ENCODE data around the gene DHRS4L2. TPM values are rescaled to one million over a fixed set of nuclear protein-coding genes. Genes with fewer than 3 reads are reported as not detected.
"Not testable (repeated sequence)": the region's sequence is repeated elsewhere in the genome, so short reads cannot be mapped to it uniquely, and the experiment has no call there.

The DHRS4L2 gene
- total RNA-seq: 10 to 100 TPM; 18.1 to 20.8 TPM

DNA sequence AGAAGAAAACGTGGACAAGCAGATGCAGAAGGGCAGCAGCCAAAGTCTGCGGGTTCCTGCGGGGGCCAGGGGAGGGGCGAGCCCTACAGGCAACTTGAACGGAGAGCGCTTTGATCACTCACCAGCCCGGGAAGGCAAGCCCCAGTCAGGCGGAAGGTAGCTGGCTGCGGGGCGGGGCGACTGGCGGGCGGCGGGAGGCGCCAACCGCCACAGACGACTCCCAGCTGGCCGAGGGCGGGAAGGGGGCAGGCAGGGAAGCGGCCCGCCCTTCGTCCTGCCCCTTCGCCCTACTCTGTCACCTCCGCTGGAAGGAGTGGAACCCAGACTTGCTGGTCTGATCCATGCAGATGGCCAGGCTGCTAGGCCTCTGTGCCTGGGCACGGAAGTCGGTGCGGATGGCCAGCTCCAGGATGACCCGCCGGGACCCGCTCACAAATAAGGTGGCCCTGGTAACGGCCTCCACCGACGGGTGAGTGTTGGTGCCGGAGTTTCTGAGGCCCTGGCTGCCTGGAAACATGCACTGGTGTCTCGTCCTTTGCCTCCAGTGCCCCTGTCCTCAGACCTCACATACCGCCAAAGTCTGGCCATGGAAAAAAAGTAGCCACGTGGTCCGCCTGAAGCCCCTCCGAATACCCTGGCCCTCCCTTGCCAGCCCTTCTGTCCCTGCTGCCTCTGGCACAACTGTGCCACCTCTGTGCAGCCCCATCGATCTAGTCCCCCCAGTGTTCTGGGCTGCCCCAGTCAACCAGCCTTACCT lies at the start of gene DHRS4L2:
Gene DHRS4L2, plus strand, starts transcription at position 323 of the 757 bp plus-strand sequence. Its CDS starts 19 bp downstream, at position 342.
- Mint-ChIP-seq H3K27ac (peak within 1 kb of the TSS; percentile 26), H3K4me1 (peaks cover 22% of the 10 kb centered on the region), H3K4me3 (peak within 1 kb of the TSS; percentile 79)
- H3K36me3 Mint-ChIP-seq, H3K27me3 Mint-ChIP-seq, H3K9me3 Mint-ChIP-seq: not testable (repeated sequence)
- DNase-seq: peak; percentile 89

DNA sequence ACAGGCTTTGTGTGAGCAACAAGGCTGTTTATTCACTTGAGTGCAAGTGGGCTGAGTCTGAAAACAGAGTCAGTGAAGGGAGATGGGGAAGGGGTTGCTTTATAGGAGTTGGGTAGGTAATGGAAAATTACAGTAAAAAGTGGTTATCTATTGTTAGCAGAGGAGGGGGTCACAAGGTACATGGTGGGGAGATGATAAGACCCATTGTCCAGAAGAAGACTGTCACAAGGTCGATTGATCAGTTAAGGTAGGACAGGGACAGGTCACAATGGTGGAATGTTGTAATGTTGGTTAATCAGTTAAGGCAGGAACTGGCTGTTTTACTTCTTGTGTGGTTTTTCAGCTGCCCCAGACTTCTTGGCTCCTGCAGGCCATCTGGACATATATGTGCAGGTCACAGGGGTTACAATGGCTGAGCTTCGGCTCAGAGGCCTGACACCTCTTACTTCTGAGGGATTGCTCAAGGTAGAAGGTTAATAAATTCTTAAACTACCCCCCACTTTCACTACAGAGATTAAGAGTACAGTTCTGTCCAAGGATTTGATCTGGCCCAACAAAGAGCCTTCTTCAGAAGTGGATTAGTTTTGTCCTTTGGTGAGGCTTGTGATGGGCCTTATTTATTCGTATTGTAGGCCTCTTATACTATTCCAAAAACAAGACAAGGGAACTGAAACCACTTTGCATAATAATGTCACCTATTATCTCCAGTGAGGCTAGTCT lies 49.0 kb upstream of the DHRS4L2 start:
- Mint-ChIP-seq H3K9me3 (no peaks in the 10 kb centered on the region), H3K27me3 (no peaks in the 10 kb centered on the region), H3K36me3 (peaks cover 3% of the 10 kb centered on the region), H3K4me1 (peaks cover 5% of the 10 kb centered on the region), H3K4me3 (no peak overlapping the region), H3K27ac (no peak overlapping the region)
- DNase-seq: no peak

DNA sequence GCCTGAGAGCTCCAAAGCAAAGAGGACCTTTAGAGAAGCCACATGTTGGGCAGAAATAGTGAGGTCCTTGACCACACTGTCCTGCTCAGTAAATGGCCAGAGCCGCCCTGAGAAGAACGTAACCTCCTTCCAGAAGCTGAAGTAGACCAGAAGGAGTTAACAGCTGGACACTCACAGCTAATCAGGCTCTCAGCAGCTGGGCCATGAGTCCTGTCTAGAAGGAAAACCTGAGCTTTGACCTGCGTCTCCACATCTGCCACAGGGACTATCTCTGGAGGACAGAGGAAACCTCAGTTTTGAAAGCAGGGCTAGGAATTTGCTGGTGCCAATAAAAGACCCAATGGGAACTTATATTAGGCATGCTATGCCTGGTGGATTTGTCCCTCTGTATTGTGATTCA lies 47.5 kb upstream of the DHRS4L2 start:
- peaks cover 8% of the 10 kb centered on the region for H3K4me1 Mint-ChIP-seq
- no peak overlapping the region for H3K4me3 Mint-ChIP-seq
- H3K36me3 Mint-ChIP-seq: peaks cover 3% of the 10 kb centered on the region

DNA sequence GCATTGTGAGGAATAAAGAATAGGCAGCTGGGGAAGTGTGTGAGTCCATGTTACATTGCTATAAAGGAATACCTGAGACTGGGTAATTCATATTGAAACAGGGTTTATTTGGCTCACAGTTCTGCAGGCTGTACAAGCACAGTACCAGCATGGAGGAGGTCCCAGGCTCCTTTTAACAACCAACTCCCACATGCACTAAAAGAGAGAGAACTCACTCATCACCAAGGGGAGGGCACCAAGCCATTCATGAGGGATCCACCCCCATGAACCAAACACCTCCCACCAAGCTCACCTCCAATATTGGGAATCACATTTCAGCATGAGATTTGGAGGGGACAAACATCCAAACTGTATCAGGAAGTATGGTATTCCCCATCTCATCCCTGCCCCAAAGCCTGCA lies 47.1 kb upstream of the DHRS4L2 start:
- Mint-ChIP-seq H3K27ac (no peak overlapping the region), H3K4me1 (peaks cover 10% of the 10 kb centered on the region), H3K9me3 (no peaks in the 10 kb centered on the region), H3K36me3 (peaks cover 3% of the 10 kb centered on the region), H3K27me3 (no peaks in the 10 kb centered on the region), H3K4me3 (no peak overlapping the region)
- no peak for DNase-seq

More for the DNA sequence above, 47.5 kb upstream of the DHRS4L2 start:
- no peaks in the 10 kb centered on the region for H3K9me3 Mint-ChIP-seq
- no peaks in the 10 kb centered on the region for H3K27me3 Mint-ChIP-seq
- no peak overlapping the region for H3K27ac Mint-ChIP-seq
- no peak for DNase-seq

DNA sequence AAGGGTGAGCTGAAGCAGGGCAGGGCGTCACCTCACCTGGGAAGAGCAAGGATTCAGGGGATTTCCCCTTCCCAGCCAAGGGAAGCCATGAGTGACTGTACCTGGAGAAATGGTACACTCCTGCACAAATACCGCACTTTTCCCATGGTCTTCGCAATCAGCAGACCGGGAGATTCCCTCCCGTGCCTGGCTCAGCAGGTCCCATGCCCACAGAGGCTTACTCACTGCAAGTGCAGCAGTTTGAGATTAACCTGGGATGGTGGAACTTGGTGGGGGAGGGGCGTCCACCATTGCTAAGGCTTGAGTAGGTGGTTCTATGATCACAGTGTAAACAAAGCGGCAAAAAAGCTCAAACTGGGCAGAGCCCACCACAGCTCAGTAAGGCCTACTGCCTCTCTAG lies 46.1 kb upstream of the DHRS4L2 start:
- no peaks in the 10 kb centered on the region for H3K27me3 Mint-ChIP-seq
- H3K4me1 Mint-ChIP-seq: peaks cover 10% of the 10 kb centered on the region
- no peaks in the 10 kb centered on the region for H3K9me3 Mint-ChIP-seq
- H3K36me3 Mint-ChIP-seq: peaks cover 3% of the 10 kb centered on the region
- H3K27ac Mint-ChIP-seq: no peak overlapping the region
- no peak for DNase-seq
- no peak overlapping the region for H3K4me3 Mint-ChIP-seq

DNA sequence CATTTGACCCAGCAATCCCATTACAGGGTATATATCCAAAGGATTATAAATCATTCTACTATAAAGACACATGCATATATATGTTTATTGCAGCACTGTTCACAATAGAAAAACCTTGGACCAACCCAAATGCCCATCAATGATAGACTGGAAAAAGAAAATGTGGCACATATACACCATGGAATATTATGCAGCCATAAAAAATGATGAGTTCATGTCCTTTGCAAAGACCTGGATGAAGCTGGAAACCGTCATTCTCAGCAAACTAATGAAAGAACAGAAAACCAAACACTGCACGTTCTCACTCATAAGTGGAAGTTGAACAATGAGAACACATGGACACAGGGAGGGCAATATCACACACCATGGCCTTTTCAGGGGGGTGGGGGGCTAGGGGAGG lies 39.7 kb upstream of the DHRS4L2 start:
- H3K27ac Mint-ChIP-seq, DNase-seq, H3K9me3 Mint-ChIP-seq, H3K27me3 Mint-ChIP-seq, H3K4me3 Mint-ChIP-seq: not testable (repeated sequence)
- Mint-ChIP-seq H3K4me1 (peaks cover 24% of the 10 kb centered on the region), H3K36me3 (peaks cover 11% of the 10 kb centered on the region)

DNA sequence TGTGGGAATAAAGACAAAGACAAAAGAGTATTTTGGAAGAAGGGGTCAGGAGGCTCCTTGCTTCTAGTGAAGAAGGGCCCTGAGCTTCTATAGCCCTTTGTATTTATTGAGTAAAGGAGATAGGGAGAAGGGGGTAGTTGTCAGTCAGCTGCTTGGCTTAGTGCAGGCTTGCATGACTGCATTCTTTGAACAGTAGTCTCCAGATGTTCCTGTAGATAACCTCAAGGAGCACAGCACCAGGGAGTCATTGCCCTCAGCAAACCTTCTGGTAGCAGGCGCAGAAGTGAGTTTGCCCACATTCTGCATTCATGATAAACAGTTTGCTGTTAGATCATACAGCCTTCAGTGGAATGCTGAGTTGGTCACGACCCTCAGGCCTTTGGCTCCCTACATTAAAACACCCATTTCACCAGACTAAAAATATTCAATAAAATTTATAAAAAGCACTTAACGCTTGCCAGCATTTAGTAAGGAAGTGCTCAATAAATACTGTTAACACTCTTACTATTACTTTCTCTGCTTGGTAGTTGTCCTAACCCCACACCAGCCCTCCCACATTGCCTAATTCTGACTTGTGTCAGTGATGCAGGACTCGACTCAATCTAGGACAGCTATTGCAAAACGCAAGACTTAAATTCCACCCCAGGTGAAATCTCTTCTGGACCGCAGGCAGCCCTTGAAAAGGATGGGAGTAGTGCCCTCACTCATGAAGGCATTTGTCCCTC lies 38.2 kb upstream of the DHRS4L2 start:
- Mint-ChIP-seq H3K36me3 (peaks cover 11% of the 10 kb centered on the region), H3K9me3 (no peaks in the 10 kb centered on the region), H3K27ac (no peak overlapping the region), H3K4me3 (no peak overlapping the region), H3K27me3 (no peaks in the 10 kb centered on the region), H3K4me1 (peaks cover 28% of the 10 kb centered on the region)
- DNase-seq: no peak

DNA sequence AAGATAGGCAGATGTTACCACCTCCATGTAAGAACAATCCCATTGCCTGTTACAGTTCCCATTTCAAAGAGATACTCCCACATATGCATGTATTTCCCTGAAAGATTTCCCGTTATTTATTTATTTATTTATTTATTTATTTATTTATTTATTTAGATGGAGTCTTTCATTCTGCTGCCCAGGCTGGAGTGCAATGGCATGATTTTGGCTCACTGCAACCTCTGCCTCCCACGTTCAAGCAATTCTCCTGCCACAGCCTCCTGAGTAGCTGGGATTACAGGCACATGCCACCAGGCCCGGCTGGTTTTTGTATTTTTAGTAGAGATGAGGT lies 37.6 kb upstream of the DHRS4L2 start:
- H3K27ac Mint-ChIP-seq, H3K4me3 Mint-ChIP-seq, H3K27me3 Mint-ChIP-seq, DNase-seq, H3K9me3 Mint-ChIP-seq: not testable (repeated sequence)
- Mint-ChIP-seq H3K36me3 (peaks cover 12% of the 10 kb centered on the region), H3K4me1 (peaks cover 26% of the 10 kb centered on the region)

DNA sequence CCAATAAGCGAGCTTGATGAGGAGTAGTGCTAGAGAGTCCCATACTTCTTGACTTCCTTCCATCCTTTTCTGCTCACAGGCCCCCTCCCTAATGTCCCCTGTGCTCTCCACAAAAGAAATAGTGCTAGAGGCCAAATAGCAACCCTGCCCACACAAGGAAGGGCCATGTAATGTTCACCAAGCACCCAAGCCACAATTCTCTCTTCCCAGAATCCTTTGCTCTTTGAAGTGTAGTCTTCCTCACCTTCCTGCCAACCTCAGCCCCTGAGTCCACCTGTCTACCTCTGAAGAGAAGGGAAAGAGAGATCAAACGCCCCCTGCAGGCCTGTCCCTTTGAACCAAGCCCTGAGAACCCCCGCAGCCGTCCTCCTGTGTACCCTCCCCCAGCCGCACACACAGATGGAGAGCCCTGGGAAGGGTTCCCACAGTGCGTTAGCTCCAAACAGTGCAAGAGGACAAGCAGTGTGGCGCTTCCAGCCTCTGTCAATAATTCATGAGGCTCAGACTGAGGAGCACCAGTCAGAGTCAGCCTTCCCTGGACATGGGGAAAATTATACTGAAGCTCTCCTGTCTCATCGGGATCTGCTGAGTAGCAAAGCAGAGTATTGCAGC lies 37.0 kb upstream of the DHRS4L2 start:
- DNase-seq: no peak
- Mint-ChIP-seq H3K27ac (no peak overlapping the region), H3K9me3 (no peaks in the 10 kb centered on the region), H3K4me1 (peaks cover 23% of the 10 kb centered on the region), H3K4me3 (no peak overlapping the region), H3K27me3 (no peaks in the 10 kb centered on the region), H3K36me3 (peaks cover 14% of the 10 kb centered on the region)

DNA sequence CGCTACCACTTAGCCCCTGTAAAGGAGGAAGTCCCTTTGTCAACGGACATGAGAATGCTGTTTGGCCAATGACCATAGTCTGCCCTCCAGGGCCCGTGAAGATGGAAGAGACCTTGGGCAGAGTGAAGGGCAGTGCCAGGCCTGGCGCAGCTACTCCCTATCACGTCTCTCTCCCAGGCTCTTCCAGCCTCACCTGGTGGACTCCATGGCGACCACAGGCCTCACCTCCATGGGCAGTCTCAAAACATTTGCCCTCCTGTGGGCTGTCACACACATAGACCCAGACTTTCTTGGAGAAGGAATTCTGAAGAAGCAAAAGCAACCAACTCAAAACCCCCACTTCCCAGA lies 35.6 kb upstream of the DHRS4L2 start:
- peaks cover 14% of the 10 kb centered on the region for H3K36me3 Mint-ChIP-seq

DNA sequence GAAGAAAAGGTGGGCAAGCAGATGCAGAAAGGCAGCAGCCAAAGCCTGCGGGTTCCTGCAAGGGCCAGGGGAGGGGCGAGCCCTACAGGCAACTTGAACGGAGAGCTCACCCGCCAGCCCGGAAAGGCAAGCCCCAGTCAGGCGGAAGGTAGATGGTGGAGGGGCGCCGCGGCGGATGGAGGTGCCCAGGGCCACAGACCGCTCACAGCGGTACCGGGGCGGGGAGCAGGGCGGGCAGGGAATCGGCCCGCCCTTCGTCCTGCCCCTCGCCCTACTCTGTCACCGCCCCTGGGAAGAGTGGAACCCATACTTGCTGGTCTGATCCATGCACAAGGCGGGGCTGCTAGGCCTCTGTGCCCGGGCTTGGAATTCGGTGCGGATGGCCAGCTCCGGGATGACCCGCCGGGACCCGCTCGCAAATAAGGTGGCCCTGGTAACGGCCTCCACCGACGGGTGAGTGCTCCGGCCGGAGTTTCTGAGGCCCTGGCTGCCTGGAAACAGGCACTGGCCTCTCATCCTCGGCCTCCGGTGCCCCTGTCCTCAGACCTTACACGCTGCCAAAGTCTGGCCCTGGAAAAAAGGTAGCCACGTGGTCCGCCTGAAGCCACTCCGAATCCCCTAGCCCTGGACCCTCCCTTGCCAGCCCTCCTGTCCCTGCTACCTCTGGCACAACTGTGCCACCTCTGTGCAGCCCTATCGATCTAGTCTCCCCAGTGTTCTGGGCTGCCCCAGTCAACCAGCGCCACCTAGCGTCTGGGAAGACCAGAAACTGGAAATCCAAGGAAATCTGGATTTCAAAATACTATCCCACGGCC lies 35.1 kb upstream of the DHRS4L2 start, which contains the start of gene DHRS4:
Gene DHRS4, plus strand, starts transcription at position 307 of the 815 bp plus-strand sequence. Its CDS starts 19 bp downstream, at position 326.
- Mint-ChIP-seq H3K27ac (peak within 1 kb of the TSS; percentile 87), H3K36me3 (peaks cover 14% of the 10 kb centered on the region), H3K27me3 (no peaks in the 10 kb centered on the region), H3K9me3 (no peaks in the 10 kb centered on the region), H3K4me3 (peak within 1 kb of the TSS; percentile 95), H3K4me1 (peaks cover 21% of the 10 kb centered on the region)
- peak; percentile 83 for DNase-seq

More for the DNA sequence above, 35.6 kb upstream of the DHRS4L2 start:
- not testable (repeated sequence) for H3K9me3 Mint-ChIP-seq, H3K27me3 Mint-ChIP-seq, DNase-seq
- Mint-ChIP-seq H3K4me3 (peak overlapping the region; percentile 95), H3K4me1 (peaks cover 23% of the 10 kb centered on the region), H3K27ac (peak overlapping the region; percentile 87)

DNA sequence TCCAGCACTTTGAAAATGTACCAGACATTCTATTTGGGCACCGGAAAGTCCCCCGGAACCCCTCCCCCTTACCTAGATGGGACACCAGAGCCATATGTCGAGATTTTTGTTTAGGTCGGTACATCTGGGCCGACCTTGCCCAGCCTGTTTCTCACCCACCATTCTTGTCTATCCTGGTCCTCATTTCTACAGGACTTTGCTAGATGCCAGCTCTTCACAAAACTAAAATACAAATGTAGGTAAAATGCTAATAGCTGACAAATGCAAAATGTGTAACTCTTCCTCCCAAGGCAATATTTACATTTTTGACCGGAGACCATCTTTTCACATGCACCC lies 34.5 kb upstream of the DHRS4L2 start:
- not testable (repeated sequence) for DNase-seq, H3K27me3 Mint-ChIP-seq, H3K9me3 Mint-ChIP-seq
- H3K4me3 Mint-ChIP-seq: peak overlapping the region; percentile 95
- H3K27ac Mint-ChIP-seq: peak overlapping the region; percentile 87
- H3K36me3 Mint-ChIP-seq: peaks cover 12% of the 10 kb centered on the region
- H3K4me1 Mint-ChIP-seq: peaks cover 20% of the 10 kb centered on the region

DNA sequence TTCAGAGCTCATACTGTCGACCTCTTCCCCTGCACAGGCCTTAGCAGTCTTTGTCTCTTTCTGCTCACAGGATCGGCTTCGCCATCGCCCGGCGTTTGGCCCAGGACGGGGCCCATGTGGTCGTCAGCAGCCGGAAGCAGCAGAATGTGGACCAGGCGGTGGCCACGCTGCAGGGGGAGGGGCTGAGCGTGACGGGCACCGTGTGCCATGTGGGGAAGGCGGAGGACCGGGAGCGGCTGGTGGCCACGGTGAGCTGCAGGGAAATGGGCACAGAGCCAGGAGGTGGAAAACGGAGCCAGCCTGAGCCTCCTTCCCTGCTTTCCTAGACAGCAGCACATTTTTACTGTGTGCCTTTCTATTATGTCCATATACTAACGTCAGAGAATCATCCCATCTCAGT lies 33.8 kb upstream of the DHRS4L2 start:
- H3K9me3 Mint-ChIP-seq, DNase-seq, H3K4me3 Mint-ChIP-seq, H3K27ac Mint-ChIP-seq, H3K27me3 Mint-ChIP-seq: not testable (repeated sequence)
- Mint-ChIP-seq H3K36me3 (peaks cover 12% of the 10 kb centered on the region), H3K4me1 (peaks cover 20% of the 10 kb centered on the region)

DNA sequence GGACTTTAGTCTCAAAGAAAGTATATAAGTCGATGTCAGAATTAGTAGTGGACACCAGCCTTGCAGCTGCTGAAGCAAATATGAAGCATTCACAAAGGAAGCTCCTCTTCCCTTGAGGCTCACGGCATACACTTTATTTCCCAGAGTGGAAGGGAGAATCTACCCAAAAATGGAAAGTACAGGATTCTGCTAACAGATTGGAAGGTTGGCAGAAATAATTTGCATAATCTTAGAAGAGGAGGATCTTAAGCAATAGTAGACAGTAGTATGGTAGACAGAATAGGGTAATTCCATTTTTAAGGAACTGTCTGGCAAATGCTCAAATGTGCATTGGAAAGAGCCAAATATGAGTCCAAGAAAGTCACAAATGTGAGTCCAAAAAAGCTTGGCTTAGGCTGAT lies 32.9 kb upstream of the DHRS4L2 start:
- not testable (repeated sequence) for H3K9me3 Mint-ChIP-seq, H3K36me3 Mint-ChIP-seq, H3K4me3 Mint-ChIP-seq, H3K27me3 Mint-ChIP-seq, DNase-seq, H3K27ac Mint-ChIP-seq
- H3K4me1 Mint-ChIP-seq: peaks cover 20% of the 10 kb centered on the region
